ENCODE results near the gene DENR. TPM values are rescaled to one million over a fixed set of nuclear protein-coding genes. Genes with fewer than 3 reads are reported as not detected.
"Not testable (repeated sequence)": the region's sequence is repeated elsewhere in the genome, so short reads cannot be mapped to it uniquely, and the experiment has no call there.

Gene DENR
- total RNA-seq, 1 donor from 2014 or later: 12.7 TPM

DNA sequence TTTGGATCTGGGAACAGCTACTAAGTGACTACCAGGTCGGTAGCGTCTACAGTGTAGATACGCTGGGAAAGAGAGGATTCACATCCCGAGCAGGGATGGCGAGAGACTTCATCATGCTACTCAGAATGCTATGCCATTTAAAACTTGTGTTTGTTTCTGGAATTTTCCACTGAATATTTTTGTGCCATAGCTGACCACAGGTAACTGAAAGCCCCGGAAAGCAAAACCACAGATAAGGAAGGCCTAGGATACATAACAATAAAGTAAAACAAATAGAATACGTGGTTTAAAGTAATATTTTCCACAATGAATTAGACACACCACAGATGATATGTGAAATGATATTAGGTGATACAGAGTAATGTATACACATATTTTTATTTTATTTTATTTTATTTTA lies 14.1 kb upstream of the DENR start:
- DNase-seq (ENCODE audit: low spot score) (no peak), ATAC-seq (no peak)

GRCh38 chr12:122740351-122740750 lies 12.3 kb upstream of the DENR start:
- ATAC-seq (no peak), DNase-seq (ENCODE audit: low spot score) (no peak)

DNA sequence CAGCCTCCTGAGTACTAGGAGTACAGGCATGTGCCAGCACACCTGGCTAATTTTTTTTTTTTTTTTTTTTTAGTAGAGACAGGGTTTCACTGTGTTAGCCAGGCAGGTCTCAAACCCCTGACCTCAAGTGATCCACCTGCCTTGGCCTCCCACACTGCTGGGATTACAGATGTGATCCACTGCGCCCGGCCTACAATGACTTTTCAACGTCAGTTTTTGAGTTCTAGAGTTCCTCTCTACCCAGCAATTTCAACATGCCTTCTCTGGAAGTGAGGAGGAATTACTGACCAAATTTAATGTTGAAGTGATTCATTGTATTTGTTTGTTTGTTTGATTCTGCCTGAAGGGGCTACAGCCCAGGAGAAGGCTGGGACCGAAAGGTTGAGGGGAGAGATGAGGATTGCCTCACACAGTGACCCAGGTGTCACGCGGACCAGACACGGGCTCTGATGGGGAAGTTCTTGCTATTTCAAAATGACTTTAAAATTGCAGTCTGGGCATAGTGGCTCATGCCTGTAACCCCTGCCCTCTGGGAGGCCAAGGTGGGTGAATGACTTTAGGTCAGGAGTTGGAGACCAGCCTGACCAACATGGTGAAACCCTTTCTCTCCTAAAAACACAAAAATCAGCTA lies 8.6 kb upstream of the DENR start:
- ATAC-seq: peak; percentile 26
- DNase-seq (ENCODE audit: low spot score): no peak

DNA sequence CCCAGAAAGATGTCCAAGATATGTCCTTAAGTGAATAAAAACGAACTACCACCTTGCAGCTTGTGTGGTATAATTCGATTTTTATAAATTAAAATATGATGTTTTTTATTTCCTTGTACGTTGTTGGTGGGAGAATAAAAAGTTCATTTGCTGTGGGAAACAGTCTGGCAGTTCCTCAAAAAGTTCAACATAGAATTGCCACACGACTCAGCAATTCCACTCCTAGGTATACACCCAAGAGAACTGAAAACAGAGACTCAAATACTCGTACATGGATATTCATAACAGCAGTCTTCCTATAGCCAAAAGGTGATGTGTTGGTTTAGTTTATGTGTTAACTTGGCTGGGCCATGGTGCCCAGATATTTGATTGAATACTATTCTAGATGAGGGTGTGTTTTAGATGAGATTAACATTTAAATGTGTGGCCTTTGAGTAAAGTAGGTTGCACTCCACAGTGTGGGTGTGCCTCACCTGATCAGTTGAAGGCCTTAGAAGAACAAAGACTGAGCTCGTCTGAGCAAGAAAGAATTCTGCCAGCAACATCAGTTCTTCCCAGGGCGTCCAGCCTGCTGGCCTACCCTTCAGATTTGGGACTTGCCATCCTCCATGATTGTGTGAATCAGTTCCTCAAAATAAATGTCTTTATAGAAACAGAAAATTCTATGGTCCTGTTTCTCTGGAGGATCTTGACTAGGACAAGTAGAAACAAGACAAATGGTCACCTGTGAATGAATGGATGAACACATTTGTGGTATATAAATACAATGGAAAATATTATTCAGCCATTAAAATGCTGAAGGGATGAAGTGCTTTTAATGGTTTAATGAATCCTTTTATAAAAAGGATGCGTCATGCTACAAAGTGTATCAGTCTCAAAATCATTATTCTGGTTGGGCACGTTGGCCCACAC lies 5.1 kb upstream of the DENR start:
- ATAC-seq (no peak), DNase-seq (ENCODE audit: low spot score) (no peak)

GRCh38 chr12:122749569-122750332 lies 2.9 kb upstream of the DENR start:
- ATAC-seq: no peak
- no peak for DNase-seq (ENCODE audit: low spot score)

- not testable (repeated sequence) for ATAC-seq; DNase-seq (ENCODE audit: low spot score)
These were observed 1.7 kb upstream of the DENR start for GRCh38 chr12:122750781-122751515.

DNA sequence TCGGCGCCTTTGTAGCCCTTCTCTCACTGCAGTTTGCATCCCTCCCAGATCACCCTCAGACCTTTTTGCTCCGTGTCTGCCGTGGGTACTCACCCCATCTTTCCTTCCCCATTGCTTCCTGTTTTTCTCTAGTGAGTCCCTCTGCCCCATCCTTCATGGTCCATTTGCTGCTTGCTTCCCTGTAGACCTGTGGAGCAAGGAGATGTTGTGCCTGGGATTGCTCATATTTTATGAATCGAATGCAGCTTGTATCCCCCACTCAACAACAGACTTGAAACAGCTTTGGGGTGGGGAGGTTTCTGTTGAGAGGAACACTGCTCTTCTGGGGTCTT lies 661 bp downstream of the DENR start:
- ATAC-seq: no peak
- no peak for DNase-seq (ENCODE audit: low spot score)

DNA sequence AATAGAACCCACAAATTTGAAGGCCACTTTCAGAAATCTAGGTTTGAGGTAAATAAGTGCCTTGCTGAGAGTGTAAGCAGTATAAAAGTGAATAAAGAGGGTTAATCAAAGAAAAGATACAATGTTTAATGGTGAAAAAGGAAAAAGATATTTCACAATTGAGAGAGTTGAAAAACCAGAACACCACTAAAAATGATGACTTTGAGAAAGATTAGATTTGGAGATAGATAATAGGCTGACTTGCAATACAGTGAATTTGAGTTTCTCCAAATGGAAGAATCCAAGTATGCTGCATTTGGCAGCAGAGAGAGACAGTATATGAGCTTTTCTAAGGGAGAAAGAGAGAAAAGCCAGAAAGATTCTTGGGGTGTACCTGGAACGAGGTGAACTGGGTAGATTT lies 2.2 kb downstream of the DENR start:
- no peak for DNase-seq (ENCODE audit: low spot score)
- no peak for ATAC-seq

DNA sequence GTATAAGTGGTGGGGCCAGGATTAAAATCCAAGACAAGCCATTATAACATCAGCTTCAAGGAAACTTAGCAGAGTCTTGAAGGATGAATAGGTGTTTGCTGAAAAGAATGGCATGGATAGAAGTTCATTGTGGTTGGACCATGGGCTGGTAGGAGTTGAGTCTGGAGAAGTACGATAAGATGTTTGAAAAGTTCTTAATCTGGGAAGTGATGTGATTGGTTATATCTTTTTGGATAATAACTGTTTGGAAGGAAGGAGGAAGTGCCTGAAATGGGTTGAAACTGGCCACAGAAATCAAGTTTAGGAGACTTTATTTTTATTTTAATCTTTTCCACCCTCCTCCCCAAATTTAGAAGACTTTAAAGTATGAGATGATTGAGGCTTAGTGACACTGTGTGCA lies 4.9 kb downstream of the DENR start:
- ATAC-seq (no peak), DNase-seq (ENCODE audit: low spot score) (no peak)

GRCh38 chr12:122785503-122785902 lies 32.9 kb downstream of the DENR start:
- DNase-seq (ENCODE audit: low spot score): no peak
- no peak for ATAC-seq

- DNase-seq (ENCODE audit: low spot score) (no peak), ATAC-seq (no peak)
These were observed 35.8 kb downstream of the DENR start for GRCh38 chr12:122788387-122788786.

DNA sequence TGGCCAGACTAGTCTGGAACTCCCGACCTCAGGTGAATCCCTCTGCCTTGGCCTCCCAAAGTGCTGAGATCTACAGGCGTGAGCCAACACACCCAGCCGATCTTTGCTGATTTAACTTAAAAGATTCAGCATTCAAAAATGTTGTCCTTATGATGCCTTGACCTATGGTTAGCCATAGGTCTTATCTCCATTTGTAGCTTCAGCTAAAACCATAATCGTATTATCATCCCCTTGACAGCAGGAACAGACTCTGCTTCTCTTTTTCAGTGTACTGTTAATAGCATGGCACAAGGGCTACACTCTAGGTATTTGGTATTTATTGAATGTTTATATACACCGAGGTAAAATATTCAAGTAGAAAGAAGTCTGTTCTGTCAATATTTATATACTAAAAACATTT lies 37.0 kb downstream of the DENR start:
- DNase-seq (ENCODE audit: low spot score) (no peak), ATAC-seq (no peak)

DNA sequence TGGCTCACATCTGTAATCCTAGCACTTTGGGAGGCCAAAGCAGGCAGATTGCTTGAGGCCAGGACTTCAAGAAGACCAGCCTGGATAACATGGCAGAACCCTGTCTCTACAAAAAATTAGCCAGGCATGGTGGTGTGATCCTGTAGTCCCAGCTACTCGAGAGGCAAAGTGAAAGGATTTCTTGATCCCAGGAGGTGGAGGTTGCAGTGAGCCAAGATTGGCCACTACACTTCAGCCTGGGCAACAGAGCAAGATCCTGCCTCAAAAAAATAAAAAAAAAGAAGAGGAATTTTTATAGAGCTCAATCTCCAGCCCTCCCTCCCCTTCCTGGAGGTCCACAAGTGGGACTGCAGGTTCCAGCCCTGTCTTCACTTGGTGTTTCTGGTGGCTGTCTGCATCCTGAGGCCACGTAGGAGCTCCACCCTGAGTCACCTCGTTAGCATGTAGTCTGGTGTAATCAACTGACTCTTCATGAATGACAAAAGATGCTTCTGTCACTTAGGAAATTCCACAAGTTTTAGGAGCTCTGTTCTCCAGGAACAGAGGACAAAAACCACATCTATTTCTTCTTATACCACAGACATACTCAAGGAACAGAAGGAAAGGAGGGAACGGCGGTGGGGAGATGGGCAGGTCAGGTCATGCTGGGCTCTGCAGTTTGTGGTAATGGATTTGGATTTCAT lies 37.9 kb downstream of the DENR start:
- no peak for DNase-seq (ENCODE audit: low spot score)
- no peak for ATAC-seq

DNA sequence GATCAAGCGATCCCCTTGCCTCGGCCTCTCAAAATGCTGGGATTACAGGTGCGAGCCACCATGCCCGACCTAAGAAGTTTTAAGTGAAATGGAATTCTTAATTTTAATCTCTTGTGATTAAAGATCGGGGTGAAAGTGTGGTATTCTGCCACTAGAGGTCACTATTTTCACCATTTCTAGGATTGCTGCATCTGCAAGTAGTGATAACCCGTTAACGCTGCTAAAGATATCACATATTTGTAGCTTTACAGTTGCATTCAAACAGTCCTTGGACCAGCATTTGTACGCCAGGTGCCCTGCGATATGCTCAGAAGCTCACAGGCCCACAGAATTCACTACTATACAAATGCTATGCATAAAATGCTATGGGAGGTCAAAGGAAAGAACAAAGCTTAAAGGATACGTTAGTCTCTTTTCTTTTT lies 41.1 kb downstream of the DENR start:
- ATAC-seq: peak; percentile 95
- no peak for DNase-seq (ENCODE audit: low spot score)

DNA sequence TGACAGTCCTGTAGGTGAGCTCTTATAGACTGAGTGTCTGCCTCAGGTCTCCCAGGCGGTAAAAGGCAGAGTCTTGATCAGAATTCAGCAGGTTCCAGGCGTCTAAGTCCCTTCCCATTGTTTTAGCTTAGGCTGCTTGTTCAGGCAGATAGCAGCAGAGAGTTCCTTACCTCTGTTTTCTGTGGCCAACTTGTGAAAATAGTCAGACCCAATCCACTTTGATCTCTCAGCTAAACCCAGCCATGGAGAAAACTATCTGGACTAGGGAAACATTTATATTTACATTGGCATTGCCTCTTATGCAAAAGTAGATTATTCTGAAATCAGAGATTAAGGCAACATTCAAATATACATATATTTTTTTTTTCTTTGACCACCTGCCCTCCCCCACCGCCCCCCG lies 43.2 kb downstream of the DENR start:
- peak; percentile 49 for ATAC-seq
- DNase-seq (ENCODE audit: low spot score): no peak

GRCh38 chr12:122799641-122800243 lies 47.1 kb downstream of the DENR start:
- no peak for ATAC-seq
- DNase-seq (ENCODE audit: low spot score): no peak

GRCh38 chr12:122803937-122804336 lies 51.3 kb downstream of the DENR start:
- ATAC-seq (no peak), DNase-seq (ENCODE audit: low spot score) (no peak)

- ATAC-seq; DNase-seq (ENCODE audit: low spot score): not testable (repeated sequence)
These were observed 52.3 kb downstream of the DENR start for GRCh38 chr12:122804957-122805356.

- DNase-seq (ENCODE audit: low spot score) (no peak), ATAC-seq (no peak)
These were observed 55.0 kb downstream of the DENR start for GRCh38 chr12:122807651-122808050.

DNA sequence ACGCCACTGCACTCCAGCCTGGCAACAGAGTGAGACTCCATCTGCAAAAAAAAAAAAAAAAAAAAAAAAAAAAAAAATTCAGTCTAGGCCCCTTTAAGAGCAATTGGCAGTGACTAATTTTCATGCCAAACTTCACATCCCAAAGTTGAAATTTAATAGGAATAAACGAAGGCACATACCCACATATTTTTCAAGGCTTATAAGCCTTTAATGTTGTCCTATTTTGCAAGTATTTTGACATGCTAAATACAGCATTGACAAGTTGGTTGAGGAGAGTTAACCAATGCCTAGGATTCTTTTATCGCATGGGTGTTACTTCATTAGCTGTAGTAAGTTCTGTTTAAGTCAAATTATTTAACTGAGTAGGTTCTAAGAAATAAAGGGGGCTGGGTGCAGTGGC lies 59.2 kb downstream of the DENR start:
- ATAC-seq (no peak), DNase-seq (ENCODE audit: low spot score) (no peak)

Measured in left lobe of liver (tissue), 2 donors.